Activated T-cell treated with anti-CD3 and anti-CD28 coated beads, Interleukin-2, amount 50 U/mL, for 4 hours (primary cell): ENCODE results near the gene FZD10. TPM values are rescaled to one million over a fixed set of nuclear protein-coding genes. Genes with fewer than 3 reads are reported as not detected.

Experiments
- ATAC-seq, 2 donors: fragments of 200-7000 bp; cut with Tn5 transposase; one replicate each; pipeline ENCODE4 v1.10.0; 2021
- DNase-seq: peaks from one replicate; pipeline ENCODE4 v3.0.0-alpha.2; 2020
- H3K27me3 Mint-ChIP-seq: one replicate; pipeline ENCODE4 v1.8.0; 2021; ENCODE audit warnings: low read depth, mixed read lengths
- H3K36me3 Mint-ChIP-seq: one replicate; pipeline ENCODE4 v1.8.0; 2022; ENCODE audit warnings: mixed read lengths; ENCODE audit not compliant: insufficient read depth
- H3K4me1 Mint-ChIP-seq: one replicate; pipeline ENCODE4 v1.8.0; 2021; ENCODE audit warnings: low read depth, mixed read lengths
- H3K4me3 Mint-ChIP-seq: one replicate; pipeline ENCODE4 v1.8.0; 2021; ENCODE audit warnings: mild to moderate bottlenecking, moderate library complexity, mixed read lengths
- H3K9me3 Mint-ChIP-seq: one replicate; pipeline ENCODE4 v1.8.0; 2021; ENCODE audit warnings: mixed read lengths
- total RNA-seq, 3 donors: library from RNA; stranded (reverse); gene quantifications; one replicate each; pipeline ENCODE4 v1.2.1, GENCODE V29; 2021

Gene FZD10
- not detected for total RNA-seq

- no peaks in the 10 kb centered on the region for H3K4me1 Mint-ChIP-seq
- peak within 1 kb of the TSS; percentile 51 for H3K4me3 Mint-ChIP-seq
- peak; percentile 46 to 65 for ATAC-seq
- no peaks in the 10 kb centered on the region for H3K9me3 Mint-ChIP-seq
- peaks cover 32% of the 10 kb centered on the region for H3K27me3 Mint-ChIP-seq
- no peak for DNase-seq
- no peaks in the 10 kb centered on the region for H3K36me3 Mint-ChIP-seq
Measured at GRCh38 chr12:130162267-130162666, at the start of gene FZD10. Gene FZD10 (plus strand): TSS chr12:130162464. CDS start chr12:130162943, 479 bp downstream.

GRCh38 chr12:130114952-130115351, 47.3 kb upstream of the FZD10 start:
- Mint-ChIP-seq H3K9me3 (peaks cover 2% of the 10 kb centered on the region), H3K4me3 (no peak overlapping the region), H3K4me1 (no peaks in the 10 kb centered on the region), H3K27me3 (peaks cover 7% of the 10 kb centered on the region), H3K36me3 (no peaks in the 10 kb centered on the region)
- ATAC-seq (no peak), DNase-seq (no peak)

- Mint-ChIP-seq H3K27me3 (peaks cover 5% of the 10 kb centered on the region), H3K4me1 (no peaks in the 10 kb centered on the region), H3K9me3 (no peaks in the 10 kb centered on the region), H3K36me3 (no peaks in the 10 kb centered on the region), H3K4me3 (no peak overlapping the region)
- no peak for ATAC-seq
- DNase-seq = no peak
Measured at GRCh38 chr12:130115646-130116045, 46.6 kb upstream of the FZD10 start.

GRCh38 chr12:130116791-130117190, 45.5 kb upstream of the FZD10 start:
- Mint-ChIP-seq H3K27me3 (peaks cover 5% of the 10 kb centered on the region), H3K36me3 (no peaks in the 10 kb centered on the region), H3K9me3 (no peaks in the 10 kb centered on the region), H3K4me3 (no peak overlapping the region), H3K4me1 (no peaks in the 10 kb centered on the region)
- DNase-seq (no peak), ATAC-seq (no peak)

GRCh38 chr12:130117233-130117632, 45.0 kb upstream of the FZD10 start:
- Mint-ChIP-seq H3K4me3 (no peak overlapping the region), H3K36me3 (no peaks in the 10 kb centered on the region), H3K9me3 (no peaks in the 10 kb centered on the region), H3K27me3 (peaks cover 5% of the 10 kb centered on the region), H3K4me1 (no peaks in the 10 kb centered on the region)
- DNase-seq (no peak), ATAC-seq (no peak)

- ATAC-seq (no peak), DNase-seq (no peak)
- Mint-ChIP-seq H3K4me3 (no peak overlapping the region), H3K9me3 (no peaks in the 10 kb centered on the region), H3K27me3 (peaks cover 5% of the 10 kb centered on the region), H3K4me1 (no peaks in the 10 kb centered on the region), H3K36me3 (no peaks in the 10 kb centered on the region)
Measured at GRCh38 chr12:130117701-130118100, 44.6 kb upstream of the FZD10 start.

GRCh38 chr12:130118181-130118580, 44.1 kb upstream of the FZD10 start:
- Mint-ChIP-seq H3K4me1 (no peaks in the 10 kb centered on the region), H3K9me3 (no peaks in the 10 kb centered on the region), H3K4me3 (no peak overlapping the region), H3K36me3 (no peaks in the 10 kb centered on the region), H3K27me3 (peaks cover 2% of the 10 kb centered on the region)
- ATAC-seq (no peak), DNase-seq (no peak)

- Mint-ChIP-seq H3K4me3 (no peak overlapping the region), H3K4me1 (no peaks in the 10 kb centered on the region), H3K27me3 (peaks cover 2% of the 10 kb centered on the region), H3K9me3 (no peaks in the 10 kb centered on the region), H3K36me3 (no peaks in the 10 kb centered on the region)
- DNase-seq (no peak), ATAC-seq (peak in 1 of 2 donors; percentile 25)
Measured at GRCh38 chr12:130119241-130119861, 42.9 kb upstream of the FZD10 start.

GRCh38 chr12:130120012-130120805, 42.1 kb upstream of the FZD10 start:
- no peaks in the 10 kb centered on the region for H3K4me1 Mint-ChIP-seq

GRCh38 chr12:130121226-130122000, 40.9 kb upstream of the FZD10 start:
- H3K36me3 Mint-ChIP-seq = no peaks in the 10 kb centered on the region
- no peaks in the 10 kb centered on the region for H3K4me1 Mint-ChIP-seq
- H3K4me3 Mint-ChIP-seq = no peak overlapping the region
- H3K9me3 Mint-ChIP-seq = no peaks in the 10 kb centered on the region
- no peak for ATAC-seq
- H3K27me3 Mint-ChIP-seq = peaks cover 2% of the 10 kb centered on the region
- DNase-seq = no peak

More at GRCh38 chr12:130120012-130120805, 42.1 kb upstream of the FZD10 start:
- H3K4me3 Mint-ChIP-seq = no peak overlapping the region
- DNase-seq (no peak), ATAC-seq (no peak)
- H3K9me3 Mint-ChIP-seq = no peaks in the 10 kb centered on the region
- H3K27me3 Mint-ChIP-seq = peaks cover 2% of the 10 kb centered on the region
- H3K36me3 Mint-ChIP-seq = no peaks in the 10 kb centered on the region

GRCh38 chr12:130122356-130122755, 39.9 kb upstream of the FZD10 start:
- no peak overlapping the region for H3K4me3 Mint-ChIP-seq

GRCh38 chr12:130124106-130124505, 38.2 kb upstream of the FZD10 start:
- no peak for DNase-seq

More at GRCh38 chr12:130122356-130122755, 39.9 kb upstream of the FZD10 start:
- DNase-seq (no peak), ATAC-seq (no peak)
- Mint-ChIP-seq H3K27me3 (peaks cover 2% of the 10 kb centered on the region), H3K36me3 (no peaks in the 10 kb centered on the region), H3K9me3 (no peaks in the 10 kb centered on the region), H3K4me1 (no peaks in the 10 kb centered on the region)

GRCh38 chr12:130124605-130125244, 37.5 kb upstream of the FZD10 start:
- H3K4me3 Mint-ChIP-seq = no peak overlapping the region
- H3K36me3 Mint-ChIP-seq = no peaks in the 10 kb centered on the region
- no peaks in the 10 kb centered on the region for H3K4me1 Mint-ChIP-seq
- ATAC-seq = no peak
- no peak for DNase-seq
- no peaks in the 10 kb centered on the region for H3K9me3 Mint-ChIP-seq
- H3K27me3 Mint-ChIP-seq = no peaks in the 10 kb centered on the region

More at GRCh38 chr12:130124106-130124505, 38.2 kb upstream of the FZD10 start:
- H3K4me3 Mint-ChIP-seq = no peak overlapping the region
- no peaks in the 10 kb centered on the region for H3K4me1 Mint-ChIP-seq
- ATAC-seq = no peak
- no peaks in the 10 kb centered on the region for H3K36me3 Mint-ChIP-seq
- no peaks in the 10 kb centered on the region for H3K9me3 Mint-ChIP-seq
- H3K27me3 Mint-ChIP-seq = no peaks in the 10 kb centered on the region

- DNase-seq (no peak), ATAC-seq (no peak)
- H3K36me3 Mint-ChIP-seq = no peaks in the 10 kb centered on the region
- no peaks in the 10 kb centered on the region for H3K27me3 Mint-ChIP-seq
- no peaks in the 10 kb centered on the region for H3K4me1 Mint-ChIP-seq
- H3K9me3 Mint-ChIP-seq = no peaks in the 10 kb centered on the region
- no peak overlapping the region for H3K4me3 Mint-ChIP-seq
Measured at GRCh38 chr12:130126023-130126432, 36.2 kb upstream of the FZD10 start.
